Omental fat pad (tissue), 4 donors: ENCODE measurements around the gene ODF4. TPM values are rescaled to one million over a fixed set of nuclear protein-coding genes. Genes with fewer than 3 reads are reported as not detected.

ENCODE experiments used
- ATAC-seq: fragments of 150-250 bp; one replicate; pipeline ENCODE4 v1.9.1; 2016; ENCODE audit warnings: mild to moderate bottlenecking, moderate library complexity; ENCODE audit not compliant: low FRiP score
- DNase-seq: peaks from one replicate; pipeline ENCODE4 v3.0.0-alpha.2; 2019; ENCODE audit warnings: low spot score
- total RNA-seq, 4 donors: library from RNA; depleted of rRNA; stranded (reverse); fragments of >200 nt; gene quantifications; one replicate each; pipeline ENCODE4 v1.1.0, GENCODE V29; 2016
- TF ChIP-seq, protein P1 (sequence below), 3 donors: fragments of 450-650 bp; IDR thresholded peaks; one replicate each; pipeline ENCODE4 v1.5.1; 2016 to 2017; ENCODE audit warnings: antibody characterized with exemption in 3 of 3, mild to moderate bottlenecking in 3 of 3, moderate library complexity in 2 of 3

The ODF4 gene
- total RNA-seq, 4 donors from 2014 or later, result not detected

GRCh38 chr17:8354236-8354635 lies 14.6 kb downstream of the ODF4 start:
- DNase-seq (no peak), ATAC-seq (no peak)
- TF ChIP-seq, protein P1, sequence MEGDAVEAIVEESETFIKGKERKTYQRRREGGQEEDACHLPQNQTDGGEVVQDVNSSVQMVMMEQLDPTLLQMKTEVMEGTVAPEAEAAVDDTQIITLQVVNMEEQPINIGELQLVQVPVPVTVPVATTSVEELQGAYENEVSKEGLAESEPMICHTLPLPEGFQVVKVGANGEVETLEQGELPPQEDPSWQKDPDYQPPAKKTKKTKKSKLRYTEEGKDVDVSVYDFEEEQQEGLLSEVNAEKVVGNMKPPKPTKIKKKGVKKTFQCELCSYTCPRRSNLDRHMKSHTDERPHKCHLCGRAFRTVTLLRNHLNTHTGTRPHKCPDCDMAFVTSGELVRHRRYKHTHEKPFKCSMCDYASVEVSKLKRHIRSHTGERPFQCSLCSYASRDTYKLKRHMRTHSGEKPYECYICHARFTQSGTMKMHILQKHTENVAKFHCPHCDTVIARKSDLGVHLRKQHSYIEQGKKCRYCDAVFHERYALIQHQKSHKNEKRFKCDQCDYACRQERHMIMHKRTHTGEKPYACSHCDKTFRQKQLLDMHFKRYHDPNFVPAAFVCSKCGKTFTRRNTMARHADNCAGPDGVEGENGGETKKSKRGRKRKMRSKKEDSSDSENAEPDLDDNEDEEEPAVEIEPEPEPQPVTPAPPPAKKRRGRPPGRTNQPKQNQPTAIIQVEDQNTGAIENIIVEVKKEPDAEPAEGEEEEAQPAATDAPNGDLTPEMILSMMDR (IDR thresholded peaks at IDR 0.05), result no peak

GRCh38 chr17:8357910-8358309 lies 18.3 kb downstream of the ODF4 start:
- ATAC-seq (no peak), DNase-seq (no peak)
- TF ChIP-seq, protein P1 (IDR thresholded peaks at IDR 0.05), result no peak

GRCh38 chr17:8359769-8360168 lies 20.1 kb downstream of the ODF4 start:
- ATAC-seq (no peak), DNase-seq (no peak)
- TF ChIP-seq, protein P1 (IDR thresholded peaks at IDR 0.05), result no peak

DNA sequence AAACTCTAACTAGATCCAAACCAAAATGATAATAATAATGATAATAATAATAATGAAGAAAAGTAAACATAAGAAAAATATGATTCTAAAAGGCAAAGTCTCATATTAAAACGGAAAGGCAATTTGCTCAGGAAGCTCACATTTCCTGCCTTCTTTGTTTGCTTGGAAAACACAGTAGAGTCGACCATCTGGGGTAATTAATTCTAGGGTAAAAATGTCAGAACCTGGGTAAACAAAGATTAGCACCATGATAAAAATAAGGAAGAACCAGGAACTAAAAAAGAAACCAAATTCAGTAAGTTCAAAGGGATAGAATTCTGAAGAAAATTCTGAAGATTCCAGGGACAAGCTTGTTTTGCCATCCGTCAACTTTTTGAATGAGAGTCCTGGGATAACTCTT lies 20.6 kb downstream of the ODF4 start:
- ATAC-seq, result no peak
- DNase-seq, result no peak
- TF ChIP-seq, protein P1 (IDR thresholded peaks at IDR 0.05), result no peak

GRCh38 chr17:8360751-8361150 lies 21.1 kb downstream of the ODF4 start:
- DNase-seq (no peak), ATAC-seq (no peak)
- TF ChIP-seq, protein P1 (IDR thresholded peaks at IDR 0.05), result no peak

GRCh38 chr17:8362651-8363332 lies 23.2 kb downstream of the ODF4 start:
- TF ChIP-seq, protein P1 (IDR thresholded peaks at IDR 0.05), result no peak
- ATAC-seq, result no peak

GRCh38 chr17:8365143-8365542 lies 25.5 kb downstream of the ODF4 start:
- peak; percentile 46 for ATAC-seq
- no peak for DNase-seq
- TF ChIP-seq, protein P1 (IDR thresholded peaks at IDR 0.05), result no peak

More at GRCh38 chr17:8362651-8363332, 23.2 kb downstream of the ODF4 start:
- no peak for DNase-seq
